Measurements from ENCODE around the gene TRIM27.
"Not testable (repeated sequence)": the region's sequence is repeated elsewhere in the genome, so short reads cannot be mapped to it uniquely, and the experiment has no call there.

Gene TRIM27

GRCh38 chr6:28923318-28924102, at the start of gene TRIM27:
TRIM27 (minus strand) TSS chr6:28923985; CDS start chr6:28923632, 353 bp downstream.
- no peak for FAIRE-seq

- FAIRE-seq = not testable (repeated sequence)
Observed at GRCh38 chr6:28970056-28970455, 46.3 kb upstream of the TRIM27 start.

- no peak for FAIRE-seq
Observed at GRCh38 chr6:28969129-28969528, 45.3 kb upstream of the TRIM27 start.

GRCh38 chr6:28968476-28968875, 44.7 kb upstream of the TRIM27 start:
- no peak for FAIRE-seq

- FAIRE-seq = no peak
Observed at GRCh38 chr6:28965706-28966105, 41.9 kb upstream of the TRIM27 start.

- no peak for FAIRE-seq
Observed at GRCh38 chr6:28960846-28961500, 37.2 kb upstream of the TRIM27 start.

GRCh38 chr6:28958561-28959243, 34.9 kb upstream of the TRIM27 start:
- FAIRE-seq = not testable (repeated sequence)

- FAIRE-seq = not testable (repeated sequence)
Observed at GRCh38 chr6:28957795-28958314, 34.1 kb upstream of the TRIM27 start.

GRCh38 chr6:28956331-28956730, 32.5 kb upstream of the TRIM27 start:
- FAIRE-seq = no peak

GRCh38 chr6:28953585-28954258, 29.9 kb upstream of the TRIM27 start:
- no peak for FAIRE-seq

- peak; percentile 25 for FAIRE-seq
Observed at GRCh38 chr6:28953039-28953584, 29.3 kb upstream of the TRIM27 start.

GRCh38 chr6:28949656-28950195, 25.9 kb upstream of the TRIM27 start:
- FAIRE-seq = not testable (repeated sequence)

GRCh38 chr6:28948782-28949486, 25.1 kb upstream of the TRIM27 start:
- FAIRE-seq = no peak

GRCh38 chr6:28947831-28948270, 24.1 kb upstream of the TRIM27 start:
- no peak for FAIRE-seq

- FAIRE-seq = no peak
Observed at GRCh38 chr6:28947067-28947765, 23.4 kb upstream of the TRIM27 start.

- no peak for FAIRE-seq
Observed at GRCh38 chr6:28945349-28945748, 21.6 kb upstream of the TRIM27 start.

- FAIRE-seq = peak; percentile 11
Observed at GRCh38 chr6:28944412-28944865, 20.7 kb upstream of the TRIM27 start.

GRCh38 chr6:28943557-28944411, 20.0 kb upstream of the TRIM27 start:
- no peak for FAIRE-seq

- no peak for FAIRE-seq
Observed at GRCh38 chr6:28943223-28943556, 19.4 kb upstream of the TRIM27 start.
